IPS-NIHi7 (cell line): Measurements from ENCODE around the gene PKMYT1.

Experiments
- DNase-seq: peaks from one replicate; pipeline ENCODE4 v3.0.0; 2012; ENCODE audit warnings: mixed read lengths; ENCODE audit errors: extremely low spot score

The PKMYT1 gene

DNA sequence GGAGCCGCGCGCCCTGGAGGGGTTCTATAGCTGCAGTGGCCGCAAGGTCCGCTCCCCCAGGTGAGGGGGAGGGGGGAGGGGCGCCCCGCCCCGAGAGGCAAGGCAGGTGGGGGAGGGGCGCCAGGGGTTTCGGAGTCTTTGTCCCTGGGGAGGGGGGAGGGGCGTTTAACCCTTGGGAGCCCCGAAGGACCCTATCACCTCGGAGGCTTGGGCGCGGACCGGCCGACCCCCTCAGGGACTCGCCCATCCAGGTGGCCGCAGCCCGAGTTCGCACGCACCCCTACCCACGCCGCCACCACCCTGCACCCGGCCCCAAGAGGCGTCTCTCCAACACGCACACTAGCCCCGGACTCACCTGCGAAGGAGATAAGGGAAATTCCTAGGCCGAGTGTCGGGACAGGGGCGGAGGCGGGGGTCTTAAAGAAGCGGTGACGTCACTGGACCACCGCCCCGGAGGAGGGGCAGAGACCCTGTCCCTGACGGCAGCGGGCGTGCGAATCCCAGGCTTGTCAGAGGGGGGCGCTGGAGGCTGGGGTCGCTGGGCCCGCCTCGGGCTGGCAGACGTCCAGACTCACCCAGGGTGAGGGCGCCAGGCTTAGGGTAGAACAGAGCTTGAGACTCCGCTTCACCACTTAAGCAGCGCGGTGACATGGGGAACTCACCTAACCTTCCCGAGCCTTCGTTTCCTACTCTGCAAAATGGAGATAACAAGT is 37.7 kb upstream of the PKMYT1 start, which contains the start of gene CLDN6:
Gene CLDN6 (minus strand): TSS at position 390 of the 713 bp plus-strand sequence. CDS start 2,162 bp downstream, outside the sequence.
- peak; percentile 81 for DNase-seq

DNA sequence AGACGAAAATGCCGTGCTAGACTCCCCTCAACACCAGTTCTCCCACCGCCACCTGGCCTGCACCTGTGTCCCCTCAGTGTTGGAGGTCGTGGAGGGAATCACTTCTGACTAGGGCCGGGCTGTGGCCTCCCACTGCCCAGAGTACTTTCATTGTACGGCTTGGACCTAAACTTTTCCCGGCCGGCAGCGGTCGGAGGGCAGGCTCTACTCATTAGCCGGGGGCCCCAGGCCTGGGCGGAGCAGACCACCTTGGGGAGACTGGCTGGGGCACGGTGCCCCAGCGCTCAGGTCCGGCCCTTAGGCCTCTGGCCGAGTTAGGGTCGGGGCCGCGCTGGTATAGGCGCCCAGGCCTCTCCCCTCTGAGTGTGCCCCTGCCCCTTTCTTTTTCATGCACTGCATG is 37.1 kb upstream of the PKMYT1 start:
- no peak for DNase-seq

DNA sequence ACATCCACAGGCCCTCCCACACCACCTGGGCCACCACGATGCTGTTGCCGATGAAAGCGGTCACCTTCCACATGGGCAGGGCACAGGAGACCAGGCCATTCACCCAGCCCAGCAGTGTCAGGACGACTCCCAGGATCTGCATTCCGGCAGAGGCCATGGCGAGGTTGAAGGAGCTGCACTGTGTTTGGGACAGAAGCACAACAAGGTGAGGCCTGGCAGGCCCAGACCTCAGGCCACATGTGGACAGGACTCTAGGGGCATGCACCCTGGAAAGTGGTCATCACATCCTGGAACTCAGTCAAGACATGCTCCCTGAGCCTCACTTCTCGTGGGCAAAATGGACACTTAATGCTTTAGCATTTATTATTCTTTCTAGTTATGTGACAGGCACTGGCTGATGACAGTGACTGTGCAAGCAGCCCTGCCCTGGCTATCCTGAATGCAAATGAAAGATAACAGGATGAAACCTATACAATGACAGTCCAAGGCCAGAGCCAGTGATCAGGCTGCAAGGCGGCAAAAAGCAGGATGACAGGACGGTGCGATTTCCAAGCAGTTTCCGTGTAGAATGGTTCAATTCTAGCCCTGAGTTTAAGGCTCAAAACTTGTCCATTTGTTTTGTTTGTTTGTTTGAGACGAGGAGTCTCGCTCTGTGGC is 35.7 kb upstream of the PKMYT1 start:
- no peak for DNase-seq

DNA sequence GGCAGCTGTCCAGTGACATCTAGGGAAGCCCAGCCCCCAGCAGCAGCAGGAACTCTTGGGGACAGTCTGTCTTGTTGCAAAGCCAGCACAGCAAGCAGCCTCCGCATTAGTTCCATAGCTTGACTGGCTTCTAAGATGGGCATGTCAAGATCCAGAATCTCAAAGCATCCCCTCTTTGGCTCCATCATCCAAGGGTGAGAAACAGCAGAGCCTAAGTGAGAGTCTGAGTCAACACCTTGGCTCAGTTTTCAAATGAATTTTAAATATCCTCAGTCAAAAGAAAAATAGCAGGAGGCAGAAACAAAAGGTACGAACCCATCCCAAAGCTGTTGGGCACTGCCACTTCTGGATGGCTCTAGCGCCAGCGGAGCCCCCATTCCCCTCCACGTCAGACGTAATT is 34.7 kb upstream of the PKMYT1 start:
- DNase-seq = no peak

DNA sequence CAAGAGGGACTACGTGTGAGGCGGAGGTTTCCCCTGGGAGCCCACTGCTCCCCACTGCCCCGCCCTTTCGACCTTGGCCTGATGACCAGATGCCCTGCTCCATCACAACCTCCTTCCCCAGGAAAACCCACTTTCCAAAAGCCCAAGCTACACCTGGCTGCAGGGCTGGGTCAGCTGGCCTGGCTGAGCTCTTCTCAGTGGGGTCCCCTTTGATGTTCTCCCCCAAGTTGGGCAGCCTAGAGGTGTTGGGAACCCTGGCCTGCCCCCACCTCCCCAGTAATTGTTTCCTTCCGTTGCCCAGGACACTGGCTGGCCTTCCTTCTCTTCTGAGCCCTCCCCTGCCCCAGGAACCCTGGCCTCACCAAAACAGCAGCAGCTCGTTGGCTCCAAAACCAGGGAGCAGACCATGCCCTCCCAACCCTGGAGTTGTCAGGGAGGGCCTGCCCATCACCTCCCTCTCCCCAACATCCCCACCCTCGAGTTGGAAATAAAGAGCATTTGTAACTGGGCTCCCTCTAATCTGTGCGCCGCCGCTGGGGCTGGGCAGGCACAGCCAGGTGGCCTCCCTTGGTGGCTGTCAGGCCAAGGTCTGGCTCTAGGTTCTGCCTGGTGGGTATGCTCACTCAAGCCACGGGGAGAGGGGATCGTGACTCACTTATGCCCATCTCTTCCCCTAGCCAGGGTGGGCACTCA is 33.9 kb upstream of the PKMYT1 start:
- no peak for DNase-seq

DNA sequence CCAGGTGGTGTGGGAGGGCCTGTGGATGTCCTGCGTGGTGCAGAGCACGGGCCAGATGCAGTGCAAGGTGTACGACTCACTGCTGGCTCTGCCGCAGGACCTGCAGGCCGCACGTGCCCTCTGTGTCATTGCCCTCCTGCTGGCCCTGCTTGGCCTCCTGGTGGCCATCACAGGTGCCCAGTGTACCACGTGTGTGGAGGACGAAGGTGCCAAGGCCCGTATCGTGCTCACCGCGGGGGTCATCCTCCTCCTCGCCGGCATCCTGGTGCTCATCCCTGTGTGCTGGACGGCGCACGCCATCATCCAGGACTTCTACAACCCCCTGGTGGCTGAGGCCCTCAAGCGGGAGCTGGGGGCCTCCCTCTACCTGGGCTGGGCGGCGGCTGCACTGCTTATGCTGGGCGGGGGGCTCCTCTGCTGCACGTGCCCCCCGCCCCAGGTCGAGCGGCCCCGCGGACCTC is 33.3 kb upstream of the PKMYT1 start:
- DNase-seq = no peak

DNA sequence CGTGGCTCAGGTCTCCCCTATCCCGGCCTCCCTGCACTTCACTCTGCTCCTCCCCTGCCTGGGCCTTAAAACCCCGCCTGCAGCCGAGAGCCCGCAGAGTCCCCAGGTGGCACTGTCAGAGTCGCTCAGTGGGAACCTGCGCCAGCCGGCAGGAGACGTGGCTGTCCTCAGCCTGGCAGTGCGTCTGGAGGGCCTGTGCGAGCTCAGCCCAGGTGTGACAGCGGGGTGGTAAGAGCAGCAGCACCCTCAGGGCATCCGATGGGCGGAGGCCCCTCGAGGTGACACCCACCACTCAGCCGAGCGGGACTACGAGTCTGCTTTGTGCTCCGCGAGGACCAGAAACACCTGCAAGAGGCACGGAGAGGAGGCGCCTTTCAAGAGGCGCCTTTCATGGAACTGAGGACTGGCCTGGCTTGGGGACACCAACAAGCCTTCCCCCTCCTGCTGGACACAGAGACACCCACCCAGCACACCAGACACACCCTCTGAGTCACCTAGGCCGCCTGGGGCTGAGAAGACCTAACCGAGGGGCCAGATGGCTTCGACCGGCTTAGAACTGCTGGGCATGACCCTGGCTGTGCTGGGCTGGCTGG is 32.7 kb upstream of the PKMYT1 start, which contains the start of gene CLDN9:
Gene CLDN9 (plus strand): TSS at position 96 of the 593 bp plus-strand sequence. CDS start 440 bp downstream, at position 536.
- no peak for DNase-seq

DNA sequence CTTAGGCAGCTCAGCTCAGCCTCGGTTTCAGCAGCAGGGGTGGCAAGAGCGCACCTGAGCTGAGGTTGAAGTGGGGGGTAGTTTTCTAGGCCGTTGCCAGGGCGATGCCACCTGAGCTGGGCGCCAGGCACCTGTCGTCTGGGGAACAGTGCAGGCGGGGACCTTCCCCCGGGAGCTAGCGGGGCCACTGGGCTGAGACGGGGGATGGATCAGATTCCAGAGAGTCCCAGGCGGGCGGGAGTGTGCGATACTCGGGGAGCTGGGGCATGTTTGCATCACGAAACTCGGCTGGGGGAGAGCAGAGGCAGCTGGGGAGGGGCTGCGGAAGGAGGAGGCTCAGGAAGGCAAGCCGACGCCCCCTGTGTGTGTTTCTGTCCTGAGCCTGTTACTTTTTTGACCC is 32.0 kb upstream of the PKMYT1 start:
- DNase-seq = no peak

DNA sequence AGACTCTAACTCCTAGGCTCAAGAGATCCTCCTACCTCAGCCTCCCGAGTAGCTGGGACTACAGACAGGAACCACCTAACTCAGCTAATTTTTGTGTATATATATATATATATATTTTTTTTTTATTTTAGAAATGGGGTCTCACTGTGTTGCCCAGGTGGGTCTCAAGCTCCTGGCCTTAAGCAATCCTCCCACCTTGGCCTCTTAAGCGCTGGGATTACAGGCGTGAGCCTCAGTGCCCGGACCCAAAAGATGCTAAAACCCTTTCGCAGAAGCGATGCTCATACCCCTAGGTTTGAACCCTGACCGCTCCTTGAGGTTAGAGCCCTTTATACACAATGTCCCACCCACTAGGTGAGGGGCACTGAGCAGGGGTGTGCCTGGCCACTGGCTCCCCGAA is 30.3 kb upstream of the PKMYT1 start:
- DNase-seq = no peak

DNA sequence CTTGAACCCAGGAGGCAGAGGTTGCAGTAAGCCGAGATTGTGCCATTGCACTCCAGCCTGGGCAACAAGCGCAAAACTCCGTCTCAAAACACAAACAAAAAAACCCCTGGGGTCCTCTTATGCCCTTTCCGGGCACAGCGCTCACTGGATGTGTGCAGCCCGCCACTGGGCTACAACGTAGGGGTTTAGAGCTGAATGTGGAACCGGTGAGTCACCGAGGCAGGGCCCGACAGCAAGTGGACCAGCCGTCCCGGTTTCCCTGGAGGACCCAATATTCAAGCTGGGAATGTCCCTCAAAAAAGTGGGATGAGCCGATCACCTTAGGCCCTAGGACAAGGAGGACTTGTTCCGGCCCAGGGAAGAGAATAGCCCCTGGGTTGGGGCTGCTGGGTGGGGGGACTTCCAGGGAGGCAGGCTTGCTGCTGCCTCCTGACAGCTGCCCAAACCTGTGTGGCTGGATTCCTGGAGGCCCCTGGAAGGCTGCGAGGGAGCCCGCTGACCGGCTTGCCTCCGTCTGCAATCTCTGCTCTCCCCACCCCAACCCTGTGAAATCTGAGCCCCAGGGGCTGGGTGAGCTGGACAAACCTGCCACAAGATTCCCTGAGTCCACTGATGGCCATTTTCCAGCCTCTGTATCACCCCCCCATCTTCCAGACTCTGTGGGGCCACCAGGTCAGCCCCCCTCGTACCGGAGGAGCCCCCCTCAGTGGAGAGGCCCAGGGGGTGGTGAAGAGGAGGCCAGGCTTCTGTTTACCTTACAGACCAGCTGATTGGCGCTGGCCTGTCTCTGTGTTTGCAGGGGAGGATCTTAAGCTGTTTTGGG is 29.5 kb upstream of the PKMYT1 start:
- peak; percentile 71 for DNase-seq

DNA sequence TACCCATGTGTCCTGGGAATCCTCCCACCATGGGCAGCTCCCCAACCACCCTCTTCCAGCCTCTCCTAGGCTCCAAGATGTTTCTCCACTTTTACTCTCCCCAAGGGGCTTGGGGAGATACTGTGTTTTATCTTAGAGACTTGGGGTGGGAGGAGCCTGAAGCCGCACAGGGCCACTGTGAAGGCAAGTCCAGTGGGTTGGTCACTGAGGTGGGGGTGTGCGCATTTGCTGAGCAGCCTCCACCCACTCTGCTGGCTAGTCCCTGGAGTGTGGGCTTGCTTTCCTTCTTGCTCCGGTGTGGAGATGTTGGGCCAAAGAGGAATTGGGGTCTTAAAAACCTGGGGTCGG is 28.4 kb upstream of the PKMYT1 start:
- no peak for DNase-seq

DNA sequence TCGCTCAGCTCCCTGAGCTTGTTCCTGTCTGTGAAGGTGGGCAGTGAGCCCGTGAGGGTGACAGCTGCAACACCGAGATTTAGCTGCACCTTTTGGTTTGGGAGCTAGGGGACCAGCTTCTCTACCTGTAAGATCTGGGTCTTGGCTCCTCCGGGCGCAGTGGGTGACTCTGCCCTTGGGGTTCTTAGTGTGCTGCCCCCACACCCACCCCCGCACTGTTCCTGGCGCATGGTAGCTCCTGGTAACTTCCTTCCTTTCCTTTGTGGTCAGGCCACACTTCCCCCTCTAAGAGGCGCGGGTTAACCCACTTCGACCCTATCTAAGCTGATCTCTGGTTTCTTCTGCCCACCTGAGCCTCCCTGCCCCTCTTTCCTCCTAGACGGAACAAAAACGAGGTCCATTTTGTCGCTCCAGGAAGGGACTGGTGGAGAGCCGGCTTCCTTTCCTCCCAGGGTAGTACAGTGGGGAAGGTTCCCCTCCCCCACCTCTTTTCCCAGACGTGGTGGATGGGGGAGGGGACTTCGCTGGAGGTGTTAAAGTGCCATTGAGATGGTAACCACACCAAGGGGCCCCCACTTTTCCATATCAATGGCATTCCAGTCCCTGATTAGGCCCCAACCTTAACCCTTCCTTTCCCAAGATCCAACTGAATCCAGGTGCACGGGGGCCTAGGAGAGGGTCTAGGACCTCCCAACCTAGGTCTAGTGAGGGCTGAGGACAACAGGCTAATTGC is 27.9 kb upstream of the PKMYT1 start:
- DNase-seq = peak; percentile 75

DNA sequence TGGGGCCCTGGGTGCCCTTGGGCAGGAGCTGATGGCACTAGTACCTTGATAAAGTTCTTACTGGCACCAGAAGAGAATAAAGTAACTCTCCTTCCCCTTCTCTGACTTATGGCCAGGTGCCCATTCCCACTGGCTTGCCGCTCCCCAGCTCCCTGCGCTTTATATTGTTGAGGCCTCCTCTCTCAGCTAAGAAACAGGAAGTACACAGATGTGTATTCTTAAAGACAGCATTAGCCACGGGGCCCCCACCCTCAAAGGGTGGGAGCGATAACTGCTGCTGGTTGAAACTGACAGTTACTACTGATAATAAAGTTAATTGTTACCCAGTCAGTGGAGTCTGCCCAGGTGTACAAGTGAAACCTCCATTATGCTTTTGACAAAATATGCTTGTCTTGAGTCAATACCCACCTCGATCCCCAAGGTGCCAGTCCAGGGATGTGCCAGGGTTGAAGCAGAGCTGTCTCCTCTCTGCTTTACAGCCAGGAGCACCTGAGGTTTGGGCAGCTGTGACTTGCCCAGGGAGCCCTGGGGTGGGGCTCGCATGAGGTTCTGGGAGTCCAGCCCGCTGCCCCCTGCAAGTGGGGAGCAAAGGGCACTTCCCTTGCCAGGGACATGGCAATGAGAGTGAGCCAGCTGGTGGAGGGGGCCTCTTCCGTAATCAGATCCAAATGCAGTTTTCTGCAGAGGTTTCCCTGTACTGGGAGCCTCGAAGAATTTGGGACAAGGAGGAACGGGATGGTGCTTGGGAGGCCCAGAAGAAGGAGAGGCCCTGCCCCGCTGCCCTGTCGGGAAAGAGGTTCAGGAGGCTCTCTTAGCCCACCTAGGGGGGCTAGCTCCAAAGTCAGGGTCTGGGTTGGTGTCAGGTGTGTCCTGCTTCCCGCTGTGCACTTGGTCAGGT is 27.1 kb upstream of the PKMYT1 start:
- DNase-seq = peak; percentile 25

DNA sequence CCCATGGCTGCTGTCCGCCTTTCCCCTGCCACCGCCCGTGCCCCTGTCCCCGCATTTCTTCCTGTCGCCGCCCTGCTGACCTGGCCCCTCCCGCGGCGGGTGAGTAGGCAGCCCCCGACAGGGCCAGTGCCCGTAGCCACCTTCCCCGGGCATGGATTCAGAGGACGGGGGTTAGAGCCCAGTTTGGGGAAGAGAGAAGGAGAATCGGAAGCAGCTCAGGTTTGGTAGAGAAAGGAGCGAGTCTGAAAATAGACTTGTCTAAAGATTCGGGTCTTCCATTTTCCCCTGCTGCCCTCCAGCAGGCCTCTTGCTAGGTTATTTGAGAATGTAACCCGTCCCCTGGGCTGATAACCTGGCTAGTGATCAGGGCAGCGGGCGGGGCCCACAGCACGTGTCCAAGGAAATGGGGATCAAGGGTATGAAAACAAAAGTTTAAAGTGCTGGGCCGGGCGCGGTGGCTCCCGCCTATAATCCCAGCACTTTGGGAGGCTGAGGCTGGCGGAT is 24.6 kb upstream of the PKMYT1 start:
- DNase-seq = no peak

DNA sequence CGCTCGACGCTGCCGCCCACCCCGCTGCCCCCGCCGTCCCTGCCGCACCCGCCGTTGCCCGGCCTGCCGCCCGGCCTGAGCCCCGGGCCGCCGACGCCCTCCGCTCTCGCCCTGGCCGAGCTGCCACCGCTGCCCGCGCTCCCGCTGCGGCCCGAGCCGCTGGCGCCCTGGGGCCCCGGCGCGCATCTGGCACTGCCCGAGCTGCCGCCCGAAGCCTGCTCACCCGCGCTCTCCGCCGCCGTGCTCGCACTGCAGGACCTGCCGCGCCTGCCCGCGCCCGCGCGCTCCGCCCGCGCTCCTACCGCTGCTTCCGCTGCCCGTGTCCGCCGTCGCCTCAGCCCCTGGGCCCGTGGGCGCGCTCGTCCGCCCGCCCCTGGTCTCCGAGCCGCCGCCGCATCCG is 24.1 kb upstream of the PKMYT1 start:
- no peak for DNase-seq

DNA sequence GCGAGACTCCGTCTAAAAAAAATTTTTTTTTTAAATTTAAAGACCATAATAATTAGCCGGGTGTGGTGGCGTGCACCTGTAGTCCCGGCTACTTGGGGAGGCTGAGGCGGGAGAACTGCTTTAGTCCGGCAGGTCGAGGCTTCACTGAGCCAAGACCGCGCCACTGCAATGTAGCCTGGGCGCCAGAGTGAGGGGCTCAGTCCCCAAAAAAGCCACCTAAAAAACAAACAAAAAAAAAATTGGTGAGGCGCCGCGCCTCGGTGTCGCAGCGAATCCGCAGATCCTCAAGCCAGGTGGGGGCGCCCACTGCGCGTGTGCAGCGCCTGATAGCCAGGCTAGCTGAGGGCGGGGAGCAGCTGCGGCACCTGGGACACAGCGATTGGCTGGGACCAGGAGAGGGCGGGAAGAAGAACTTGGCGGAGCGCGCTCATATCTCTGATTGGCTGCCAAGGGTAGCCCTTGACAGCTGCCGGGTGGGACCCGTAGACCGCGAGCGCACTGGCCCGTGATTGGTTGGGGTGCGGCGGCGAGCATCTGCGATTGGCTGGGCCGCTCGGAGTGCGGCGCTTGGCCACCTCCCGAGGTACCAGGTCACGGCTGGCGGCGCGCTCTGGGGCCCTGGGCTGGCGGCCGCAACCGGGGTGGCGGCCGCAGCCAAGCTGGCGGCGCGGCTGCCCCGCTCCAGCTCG is 23.5 kb upstream of the PKMYT1 start:
- DNase-seq = peak; percentile 98

DNA sequence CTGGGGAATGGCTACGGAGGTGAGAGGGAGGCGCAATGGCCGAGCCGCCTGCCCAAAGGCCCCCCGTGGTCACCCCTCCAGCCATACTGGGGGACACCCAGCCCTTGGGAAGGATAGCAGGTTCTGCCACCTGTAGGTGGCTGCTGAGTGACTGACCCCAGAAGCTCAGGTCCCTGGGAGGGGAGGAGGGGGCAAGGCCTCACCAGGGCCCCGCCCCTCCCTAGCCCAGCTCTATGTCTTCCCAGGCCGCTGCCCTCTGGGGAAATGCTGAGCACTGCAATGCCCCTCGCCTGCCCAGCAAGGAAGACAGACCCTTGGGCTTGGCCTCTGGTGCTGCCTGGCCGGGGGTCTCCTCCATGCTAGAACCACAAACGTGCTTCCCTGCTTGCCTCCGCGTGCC is 21.1 kb upstream of the PKMYT1 start:
- DNase-seq = no peak

DNA sequence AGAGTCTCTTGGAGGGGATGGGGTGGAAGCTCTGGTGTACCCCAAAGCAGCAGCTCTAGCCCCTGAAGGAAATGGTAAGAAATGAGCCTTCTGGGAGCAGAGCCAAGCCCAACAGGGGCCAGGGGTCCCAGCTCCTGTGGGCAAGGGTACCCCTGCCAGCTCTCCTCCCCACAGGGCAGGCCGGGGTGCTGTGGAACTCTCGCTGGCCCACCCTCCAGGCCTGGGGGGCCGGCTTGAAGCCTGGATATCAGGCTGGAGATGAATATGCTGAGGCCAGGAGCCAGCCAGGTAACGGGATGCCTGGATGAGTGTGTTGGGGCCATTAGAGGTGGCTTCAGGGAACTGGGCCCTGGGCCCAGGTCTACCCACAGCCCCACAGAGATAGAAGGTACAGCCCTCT is 20.3 kb upstream of the PKMYT1 start:
- DNase-seq = no peak

DNA sequence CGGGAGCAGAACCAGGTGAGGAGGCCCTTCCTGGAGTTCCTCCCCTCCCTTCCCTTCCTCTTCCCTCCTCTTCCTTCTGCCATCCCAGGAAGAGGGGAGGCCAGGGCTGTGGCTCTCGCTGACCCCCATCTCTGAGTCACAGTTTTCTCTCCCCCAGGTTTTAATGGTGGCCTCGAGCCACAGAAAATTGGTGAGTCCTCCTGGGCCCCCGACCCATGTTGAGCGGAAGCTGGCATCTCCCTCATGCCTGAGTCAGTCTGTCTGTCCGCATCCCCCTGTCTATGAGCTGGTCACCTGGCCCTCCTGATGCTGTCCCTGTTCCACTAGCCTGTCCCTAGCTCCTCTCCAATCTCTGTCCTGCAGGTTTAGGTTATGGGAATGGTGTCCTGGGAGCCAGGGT is 19.7 kb upstream of the PKMYT1 start:
- DNase-seq = no peak
